Stimulated activated naive CD4-positive, alpha-beta T cell (primary cell): ENCODE data around the gene ARMC9.
"Not testable (repeated sequence)": the region's sequence is repeated elsewhere in the genome, so short reads cannot be mapped to it uniquely, and the experiment has no call there.

Experiments used
- DNase-seq, 6 experiments: peaks; one replicate each; lab custom pipeline; 2025; lab: John Stamatoyannopoulos, UW

Gene ARMC9

GRCh38 chr2:231244382-231245248 lies 46.2 kb downstream of the ARMC9 start:
- no peak for DNase-seq

GRCh38 chr2:231245249-231246094 lies 47.0 kb downstream of the ARMC9 start:
- DNase-seq = no peak

- DNase-seq = no peak
These were observed 47.9 kb downstream of the ARMC9 start for GRCh38 chr2:231246171-231246842.

- no peak for DNase-seq
These were observed 51.7 kb downstream of the ARMC9 start for GRCh38 chr2:231250146-231250545.

GRCh38 chr2:231250698-231251097 lies 52.3 kb downstream of the ARMC9 start:
- no peak for DNase-seq

GRCh38 chr2:231253292-231253691 lies 54.9 kb downstream of the ARMC9 start:
- DNase-seq = not testable (repeated sequence)

GRCh38 chr2:231256494-231256893 lies 58.1 kb downstream of the ARMC9 start:
- DNase-seq = no peak

- no peak for DNase-seq
These were observed 59.3 kb downstream of the ARMC9 start for GRCh38 chr2:231257763-231258162.

GRCh38 chr2:231258701-231259100 lies 60.3 kb downstream of the ARMC9 start:
- DNase-seq = no peak

GRCh38 chr2:231259104-231259503 lies 60.7 kb downstream of the ARMC9 start:
- DNase-seq = peak in 2 of 6 experiments; percentile 3 to 10

- no peak for DNase-seq
These were observed 62.2 kb downstream of the ARMC9 start for GRCh38 chr2:231260442-231261208.

GRCh38 chr2:231263118-231263831 lies 64.8 kb downstream of the ARMC9 start:
- no peak for DNase-seq

- DNase-seq = no peak
These were observed 72.0 kb downstream of the ARMC9 start for GRCh38 chr2:231270221-231271114.

- DNase-seq = no peak
These were observed 74.6 kb downstream of the ARMC9 start for GRCh38 chr2:231272991-231273390.

- DNase-seq = no peak
These were observed 78.6 kb downstream of the ARMC9 start for GRCh38 chr2:231276987-231277386.

- DNase-seq = no peak
These were observed 79.5 kb downstream of the ARMC9 start for GRCh38 chr2:231277962-231278361.

GRCh38 chr2:231278868-231279267 lies 80.4 kb downstream of the ARMC9 start:
- no peak for DNase-seq

- DNase-seq = no peak
These were observed 82.4 kb downstream of the ARMC9 start for GRCh38 chr2:231280846-231281245.

- DNase-seq = no peak
These were observed 85.9 kb downstream of the ARMC9 start for GRCh38 chr2:231284296-231284695.

- no peak for DNase-seq
These were observed 88.5 kb downstream of the ARMC9 start for GRCh38 chr2:231286964-231287363.
